H1 (cell line): ENCODE data around the gene GOLPH3L. TPM values are rescaled to one million over a fixed set of nuclear protein-coding genes. Genes with fewer than 3 reads are reported as not detected.

Experiments
- CHD7 ChIP-seq: fragments of 300-600 bp; sonication (generic); IDR thresholded peaks from 2 replicates; pipeline ENCODE4 v1.7.1; 2012; ENCODE audit warnings: low read length, moderate library complexity, mild to moderate bottlenecking, inconsistent platforms; ENCODE audit not compliant: insufficient replicate concordance
- EGR1 ChIP-seq: IDR thresholded peaks from 2 replicates; pipeline ENCODE4 v1.6.1; 2011; ENCODE audit warnings: low read depth, low read length, borderline replicate concordance
- RBBP5 ChIP-seq: IDR thresholded peaks from 2 replicates; pipeline ENCODE4 v1.7.1; 2012; ENCODE audit warnings: low read depth, mild to moderate bottlenecking, inconsistent platforms, low read length, moderate library complexity, borderline replicate concordance
- SP4 ChIP-seq: IDR thresholded peaks from 2 replicates; pipeline ENCODE4 v1.6.1; 2012; ENCODE audit warnings: low read length, inconsistent platforms
- polyA plus RNA-seq, 7 experiments: library from polyadenylated mRNA; depleted of rRNA in 3 of 7; stranded (reverse) in 5 of 7; unstranded in 2 of 7; fragments of >200 nt in 5 of 7; fragments of 200-250 nt in 2 of 7; gene quantifications; 1 replicate in 5 of 7; 2 replicates in 1 of 7; 4 replicates in 1 of 7; pipeline versions ENCODE4 v1.2.1 to v1.2.3, GENCODE V29; 2011 to 2013; ENCODE audit warnings: missing spikeins in 2 of 7, mixed read lengths in 2 of 7
- total RNA-seq: library from RNA; stranded (reverse); fragmentation: NEBNext Ultra II Directional; extraction: Animal tissue kit (Norgen Biotek cat#: 25700); gene quantifications from 2 replicates; pipeline ENCODE4 v1.2.1, GENCODE V29; 2021

The GOLPH3L gene
- total and polyA plus RNA-seq, 2 of the 8 experiments (the other 6 are each of a cell fraction or from before 2014, with no cell fraction given) = 13.3 to 40.8 TPM

GRCh38 chr1:150596976-150597375, 100.0 kb downstream of the GOLPH3L start (continued):
- no peak for TF ChIP-seq CHD7
- no peak for TF ChIP-seq RBBP5
- no peak for TF ChIP-seq SP4
- no peak for TF ChIP-seq EGR1
